HEK293 (cell line): ENCODE data around the gene RPL13A.
A peak's percentile ranks its signal among the peaks of the same experiment; 100 is the strongest.

Source experiments
- CTCF ChIA-PET: fragments of 350-600 bp; formaldehyde crosslinking; extraction: SDS; loops from one replicate; lab custom pipeline; 2021; ENCODE audit warnings: antibody characterized with exemption; lab: Yijun Ruan, JAX
- POLR2A ChIA-PET: fragments of 300-600 bp; formaldehyde crosslinking; extraction: SDS; loops from one replicate; lab custom pipeline; 2020; ENCODE audit warnings: antibody characterized with exemption, inconsistent platforms; lab: Yijun Ruan, JAX
- H3K27ac ChIP-seq: fragments of 200-500 bp; sonication (Bioruptor generic); 2 replicates; pipeline ENCODE4 v1.5.1; 2014; ENCODE audit warnings: low read depth, low read length, control low read depth, inconsistent platforms; ENCODE audit errors: extremely low read depth
- H3K36me3 ChIP-seq, 2 experiments: fragments of 200-500 bp in 1 of 2; sonication (Bioruptor generic) in 1 of 2; 1 replicate in 1 of 2; 2 replicates in 1 of 2; pipeline ENCODE4 v1.5.1; 2014 to 2017; ENCODE audit warnings: inconsistent platforms in 2 of 2, low read length in 2 of 2; ENCODE audit not compliant: control insufficient read depth in 2 of 2, insufficient read depth in 1 of 2
- H3K4me1 ChIP-seq: fragments of 200-500 bp; sonication (Bioruptor generic); 2 replicates; pipeline ENCODE4 v1.5.1; 2014; ENCODE audit warnings: mild to moderate bottlenecking, low read length, inconsistent platforms; ENCODE audit not compliant: control insufficient read depth, insufficient read depth
- H3K4me3 ChIP-seq: 2 replicates; pipeline ENCODE4 v1.5.1; 2011; ENCODE audit warnings: low read depth, mild to moderate bottlenecking, control low read depth, low read length, moderate library complexity
- H3K9me3 ChIP-seq: fragments of 200-500 bp; sonication (Bioruptor generic); 2 replicates; pipeline ENCODE4 v1.5.1; 2014; ENCODE audit warnings: low read depth, low read length, inconsistent platforms; ENCODE audit not compliant: control insufficient read depth, insufficient read depth
- KLF8 ChIP-seq: fragments of 450-650 bp; formaldehyde crosslinking; IDR thresholded peaks from 2 replicates; pipeline ENCODE4 v1.5.1; 2016; ENCODE audit warnings: missing biosample characterization, missing genetic modification characterization
- REPIN1 ChIP-seq: fragments of 450-650 bp; formaldehyde crosslinking; IDR thresholded peaks from 2 replicates; pipeline ENCODE4 v1.5.1; 2017; ENCODE audit warnings: missing biosample characterization, missing genetic modification characterization, low read depth
- SALL2 ChIP-seq: fragments of 450-650 bp; formaldehyde crosslinking; IDR thresholded peaks from 2 replicates; pipeline ENCODE4 v1.5.0; 2017; ENCODE audit warnings: missing biosample characterization, mild to moderate bottlenecking, missing genetic modification characterization, borderline replicate concordance
- ZBTB20 ChIP-seq: fragments of 450-650 bp; formaldehyde crosslinking; IDR thresholded peaks from 2 replicates; pipeline ENCODE4 v1.5.1; 2016; ENCODE audit warnings: missing biosample characterization, missing genetic modification characterization
- ZIC2 ChIP-seq: fragments of 450-650 bp; formaldehyde crosslinking; IDR thresholded peaks from 2 replicates; pipeline ENCODE4 v1.5.1; 2016; ENCODE audit warnings: missing biosample characterization, missing genetic modification characterization
- ZNF146 ChIP-seq: fragments of 450-650 bp; formaldehyde crosslinking; IDR thresholded peaks from 2 replicates; pipeline ENCODE4 v1.5.1; 2016; ENCODE audit warnings: missing biosample characterization, missing genetic modification characterization
- ZNF155 ChIP-seq: fragments of 450-650 bp; formaldehyde crosslinking; IDR thresholded peaks from 2 replicates; pipeline ENCODE4 v1.5.1; 2016; ENCODE audit warnings: missing biosample characterization, missing genetic modification characterization
- ZNF169 ChIP-seq: fragments of 450-650 bp; formaldehyde crosslinking; IDR thresholded peaks from 2 replicates; pipeline ENCODE4 v1.5.1; 2016; ENCODE audit warnings: missing biosample characterization, missing genetic modification characterization
- ZNF214 ChIP-seq: fragments of 450-650 bp; formaldehyde crosslinking; IDR thresholded peaks from 2 replicates; pipeline ENCODE4 v1.5.1; 2017; ENCODE audit warnings: missing biosample characterization, mild to moderate bottlenecking, missing genetic modification characterization, borderline replicate concordance
- ZNF221 ChIP-seq: fragments of 450-650 bp; formaldehyde crosslinking; IDR thresholded peaks from 2 replicates; pipeline ENCODE4 v1.5.1; 2017; ENCODE audit warnings: missing biosample characterization, missing genetic modification characterization, borderline replicate concordance
- ZNF248 ChIP-seq: fragments of 450-650 bp; formaldehyde crosslinking; IDR thresholded peaks from 2 replicates; pipeline ENCODE4 v1.5.1; 2017; ENCODE audit warnings: missing biosample characterization, missing genetic modification characterization
- ZNF37A ChIP-seq: fragments of 450-650 bp; IDR thresholded peaks from 2 replicates; pipeline ENCODE4 v1.5.1; 2018; ENCODE audit warnings: missing biosample characterization, missing genetic modification characterization
- ZNF549 ChIP-seq: fragments of 450-650 bp; IDR thresholded peaks from 2 replicates; pipeline ENCODE4 v1.5.1; 2018; ENCODE audit warnings: missing biosample characterization, missing genetic modification characterization, mild to moderate bottlenecking, inconsistent platforms, moderate library complexity
- ZNF560 ChIP-seq: fragments of 450-650 bp; formaldehyde crosslinking; IDR thresholded peaks from 2 replicates; pipeline ENCODE4 v1.5.1; 2017; ENCODE audit warnings: missing biosample characterization, missing genetic modification characterization, borderline replicate concordance
- ZNF561 ChIP-seq: fragments of 450-650 bp; IDR thresholded peaks from 2 replicates; pipeline ENCODE4 v1.5.1; 2018; ENCODE audit warnings: missing biosample characterization, missing genetic modification characterization, borderline replicate concordance
- ZNF596 ChIP-seq: fragments of 450-650 bp; IDR thresholded peaks from 2 replicates; pipeline ENCODE4 v1.5.0; 2018; ENCODE audit warnings: missing biosample characterization, mild to moderate bottlenecking, missing genetic modification characterization, moderate library complexity
- ZNF660 ChIP-seq: fragments of 450-650 bp; IDR thresholded peaks from 2 replicates; pipeline ENCODE4 v1.5.1; 2018; ENCODE audit warnings: missing biosample characterization, mild to moderate bottlenecking, missing genetic modification characterization
- ZNF677 ChIP-seq: fragments of 450-650 bp; IDR thresholded peaks from 2 replicates; pipeline ENCODE4 v1.5.0; 2018; ENCODE audit warnings: missing biosample characterization, mild to moderate bottlenecking, missing genetic modification characterization, moderate library complexity
- ZNF701 ChIP-seq: fragments of 450-650 bp; formaldehyde crosslinking; IDR thresholded peaks from 2 replicates; pipeline ENCODE4 v1.5.1; 2016; ENCODE audit warnings: missing biosample characterization, missing genetic modification characterization
- ZNF776 ChIP-seq: fragments of 450-650 bp; formaldehyde crosslinking; IDR thresholded peaks from 2 replicates; pipeline ENCODE4 v1.5.0; 2017; ENCODE audit warnings: missing biosample characterization, missing genetic modification characterization, borderline replicate concordance
- TF ChIP-seq, protein P1 (sequence below): fragments of 450-650 bp; formaldehyde crosslinking; IDR thresholded peaks from 2 replicates; pipeline ENCODE4 v1.5.1; 2016; ENCODE audit warnings: missing biosample characterization, missing genetic modification characterization
- TF ChIP-seq, protein P2 (sequence below): fragments of 450-650 bp; formaldehyde crosslinking; optimal IDR thresholded peaks from 2 replicates; pipeline ENCODE3; 2016; ENCODE audit warnings: missing biosample characterization, mild to moderate bottlenecking, missing genetic modification characterization
- TF ChIP-seq, protein P3 (sequence below): fragments of 450-650 bp; formaldehyde crosslinking; IDR thresholded peaks from 2 replicates; pipeline ENCODE4 v1.5.1; 2016; ENCODE audit warnings: missing biosample characterization, missing genetic modification characterization
- TF ChIP-seq, protein P4 (sequence below): fragments of 450-650 bp; formaldehyde crosslinking; IDR thresholded peaks from 2 replicates; pipeline ENCODE4 v1.5.1; 2016; ENCODE audit warnings: missing biosample characterization, missing genetic modification characterization

RPL13A gene

DNA sequence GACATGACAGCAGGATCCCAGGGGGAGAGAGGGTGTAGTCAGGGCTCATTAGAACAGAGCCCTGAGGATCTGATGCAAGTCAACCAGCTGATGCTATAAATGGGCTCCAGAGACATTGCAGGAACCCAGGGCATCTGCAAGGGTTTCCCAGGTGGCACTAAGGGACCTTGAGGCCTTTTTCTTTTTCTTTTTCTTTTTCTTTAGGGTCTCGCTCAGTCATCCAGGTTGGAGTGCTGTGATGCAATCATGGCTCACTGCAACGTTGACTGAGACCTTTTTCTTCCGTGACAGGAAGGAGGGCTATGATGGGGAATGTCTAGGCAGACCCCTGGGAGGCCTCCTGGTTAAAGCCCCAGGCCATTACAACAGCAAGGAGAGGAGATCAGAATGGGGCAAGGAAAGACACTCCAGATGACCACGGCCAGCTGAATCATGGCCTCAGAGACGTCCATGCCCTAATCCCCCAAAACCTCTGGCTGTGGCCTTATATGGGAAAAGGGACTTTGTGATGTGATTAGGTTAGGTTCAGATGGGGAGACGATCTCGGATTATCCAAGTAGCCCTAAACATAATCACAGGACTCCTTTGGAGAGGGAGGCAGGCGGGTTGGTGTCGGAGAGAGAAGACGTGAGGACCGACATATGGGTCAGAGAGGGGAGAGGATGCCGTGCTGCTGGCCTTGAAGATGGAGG, 20.5 kb downstream of the RPL13A start:
- H3K4me1 ChIP-seq, result peaks cover 4% of the 10 kb centered on the region
- H3K9me3 ChIP-seq, result no peaks in the 10 kb centered on the region
- POLR2A ChIA-PET, result interaction anchor here (0.7 to 1.0 kb wide), 2 partner anchors 12 to 39 kb away, joined by 4 read pairs; no protein-coding TSS in a partner anchor

DNA sequence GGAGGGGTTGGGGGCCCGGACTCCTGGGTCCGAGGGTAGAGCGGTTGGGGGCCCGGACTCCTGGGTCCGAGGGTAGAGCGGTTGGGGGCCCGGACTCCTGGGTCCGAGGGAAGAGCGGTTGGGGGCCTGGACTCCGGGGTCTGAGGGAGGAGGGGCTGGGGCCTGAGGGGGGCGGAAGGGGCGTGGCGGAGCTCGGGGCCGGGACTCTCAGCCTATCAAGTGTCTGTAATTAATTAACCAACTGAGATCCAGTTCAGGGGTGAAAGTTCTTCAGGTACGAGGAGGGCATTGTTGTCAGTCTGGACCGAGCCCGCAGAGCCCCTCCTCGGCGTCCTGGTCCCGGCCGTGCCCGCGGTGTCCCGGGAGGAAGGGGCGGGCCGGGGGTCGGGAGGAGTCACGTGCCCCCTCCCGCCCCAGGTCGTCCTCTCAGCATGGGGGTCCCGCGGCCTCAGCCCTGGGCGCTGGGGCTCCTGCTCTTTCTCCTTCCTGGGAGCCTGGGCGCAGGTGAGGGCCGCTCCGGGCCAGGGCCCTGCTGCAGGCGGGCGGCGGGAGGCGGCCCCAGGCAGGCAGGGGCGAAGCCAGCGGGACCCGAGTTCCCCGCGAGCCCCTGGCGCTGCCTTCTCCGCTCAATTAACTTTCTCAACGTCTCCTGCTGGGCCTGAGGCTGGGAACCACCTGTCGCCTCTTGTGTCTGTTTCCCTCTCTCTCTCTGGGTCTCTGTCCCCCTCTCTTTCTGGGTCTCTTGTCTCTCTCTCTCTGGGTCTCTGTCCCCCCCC, 25.8 kb downstream of the RPL13A start:
- Histone ChIP-seq H3K4me1 (peaks cover 8% of the 10 kb centered on the region), H3K4me3 (peak overlapping the region; percentile 82), H3K36me3 (peaks cover 9 to 11% of the 10 kb centered on the region in 2 experiments; a peak in 2 of 3 replicates), H3K9me3 (no peaks in the 10 kb centered on the region), H3K27ac (peak overlapping the region; percentile 88)
- CTCF ChIA-PET, result interaction anchor here (0.6 to 3.1 kb wide), 4 partner anchors 31 to 40 kb away, joined by 3 to 29 read pairs (median 4); no protein-coding TSS in a partner anchor
- POLR2A ChIA-PET, result interaction anchor here (0.5 to 2.8 kb wide), 10 partner anchors 9 to 66 kb away, joined by 3 to 8 read pairs (median 4); partner anchors contain the start of genes ALDH16A1 and RPS11
- no peak for TF ChIP-seq ZNF560 (tag by site-specific recombination)
- no peak for TF ChIP-seq REPIN1
- no peak for TF ChIP-seq ZNF221
- peak; percentile 40; the same call in 1 of the 2 replicates for TF ChIP-seq ZNF596 (tag by site-specific recombination)
- peak; percentile 52; the same call in 1 of the 2 replicates for TF ChIP-seq ZBTB20 (tag by site-specific recombination)
- TF ChIP-seq KLF8 (tag by site-specific recombination), result peak; percentile 70; the same call in 1 of the 2 replicates
- no peak for TF ChIP-seq ZNF169 (tag by site-specific recombination)
- TF ChIP-seq ZNF677 (tag by site-specific recombination), result no peak
- TF ChIP-seq, protein P1, sequence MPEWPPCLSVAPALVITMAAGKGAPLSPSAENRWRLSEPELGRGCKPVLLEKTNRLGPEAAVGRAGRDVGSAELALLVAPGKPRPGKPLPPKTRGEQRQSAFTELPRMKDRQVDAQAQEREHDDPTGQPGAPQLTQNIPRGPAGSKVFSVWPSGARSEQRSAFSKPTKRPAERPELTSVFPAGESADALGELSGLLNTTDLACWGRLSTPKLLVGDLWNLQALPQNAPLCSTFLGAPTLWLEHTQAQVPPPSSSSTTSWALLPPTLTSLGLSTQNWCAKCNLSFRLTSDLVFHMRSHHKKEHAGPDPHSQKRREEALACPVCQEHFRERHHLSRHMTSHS (tag by site-specific recombination), result no peak
- TF ChIP-seq ZNF155 (tag by site-specific recombination), result no peak
- TF ChIP-seq ZIC2 (tag by site-specific recombination), result peak; percentile 96
- TF ChIP-seq ZNF660 (tag by site-specific recombination), result 0 out of 2 replicates have a peak, but pooled peaks have one; percentile 52
- no peak for TF ChIP-seq ZNF549
- TF ChIP-seq ZNF37A (tag by site-specific recombination), result no peak
- peak; percentile 76 for TF ChIP-seq ZNF561
- no peak for TF ChIP-seq ZNF146 (tag by site-specific recombination)
- no peak for TF ChIP-seq ZNF701 (tag by site-specific recombination)
- TF ChIP-seq, protein P2, sequence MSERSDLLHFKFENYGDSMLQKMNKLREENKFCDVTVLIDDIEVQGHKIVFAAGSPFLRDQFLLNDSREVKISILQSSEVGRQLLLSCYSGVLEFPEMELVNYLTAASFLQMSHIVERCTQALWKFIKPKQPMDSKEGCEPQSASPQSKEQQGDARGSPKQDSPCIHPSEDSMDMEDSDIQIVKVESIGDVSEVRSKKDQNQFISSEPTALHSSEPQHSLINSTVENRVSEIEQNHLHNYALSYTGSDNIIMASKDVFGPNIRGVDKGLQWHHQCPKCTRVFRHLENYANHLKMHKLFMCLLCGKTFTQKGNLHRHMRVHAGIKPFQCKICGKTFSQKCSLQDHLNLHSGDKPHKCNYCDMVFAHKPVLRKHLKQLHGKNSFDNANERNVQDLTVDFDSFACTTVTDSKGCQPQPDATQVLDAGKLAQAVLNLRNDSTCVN (tag by site-specific recombination), result peak; percentile 29
- TF ChIP-seq SALL2 (tag by site-specific recombination), result no peak

More for the DNA sequence above, 20.5 kb downstream of the RPL13A start:
- CTCF ChIA-PET, result interaction anchor here (1.1 to 10.8 kb wide), 8 partner anchors 11 to 164 kb away, joined by 3 to 299 read pairs (median 6); partner anchors contain the start of gene NOSIP
- H3K27ac ChIP-seq, result 0 out of 2 replicates have a peak overlapping the region, but pooled peaks have one; percentile 24
- no peaks in the 10 kb centered on the region for H3K36me3 ChIP-seq
- no peak overlapping the region for H3K4me3 ChIP-seq
- TF ChIP-seq, protein P3, sequence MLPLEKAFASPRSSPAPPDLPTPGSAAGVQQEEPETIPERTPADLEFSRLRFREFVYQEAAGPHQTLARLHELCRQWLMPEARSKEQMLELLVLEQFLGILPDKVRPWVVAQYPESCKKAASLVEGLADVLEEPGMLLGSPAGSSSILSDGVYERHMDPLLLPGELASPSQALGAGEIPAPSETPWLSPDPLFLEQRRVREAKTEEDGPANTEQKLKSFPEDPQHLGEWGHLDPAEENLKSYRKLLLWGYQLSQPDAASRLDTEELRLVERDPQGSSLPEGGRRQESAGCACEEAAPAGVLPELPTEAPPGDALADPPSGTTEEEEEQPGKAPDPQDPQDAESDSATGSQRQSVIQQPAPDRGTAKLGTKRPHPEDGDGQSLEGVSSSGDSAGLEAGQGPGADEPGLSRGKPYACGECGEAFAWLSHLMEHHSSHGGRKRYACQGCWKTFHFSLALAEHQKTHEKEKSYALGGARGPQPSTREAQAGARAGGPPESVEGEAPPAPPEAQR (tag by site-specific recombination), result no peak
- TF ChIP-seq, protein P4, sequence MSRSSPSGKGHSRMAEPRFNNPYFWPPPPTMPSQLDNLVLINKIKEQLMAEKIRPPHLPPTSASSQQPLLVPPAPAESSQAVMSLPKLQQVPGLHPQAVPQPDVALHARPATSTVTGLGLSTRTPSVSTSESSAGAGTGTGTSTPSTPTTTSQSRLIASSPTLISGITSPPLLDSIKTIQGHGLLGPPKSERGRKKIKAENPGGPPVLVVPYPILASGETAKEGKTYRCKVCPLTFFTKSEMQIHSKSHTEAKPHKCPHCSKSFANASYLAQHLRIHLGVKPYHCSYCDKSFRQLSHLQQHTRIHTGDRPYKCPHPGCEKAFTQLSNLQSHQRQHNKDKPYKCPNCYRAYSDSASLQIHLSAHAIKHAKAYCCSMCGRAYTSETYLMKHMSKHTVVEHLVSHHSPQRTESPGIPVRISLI (tag by site-specific recombination), result no peak
- TF ChIP-seq, protein P2 (tag by site-specific recombination), result no peak
- TF ChIP-seq ZNF776 (tag by site-specific recombination) (no peak), ZNF248 (no peak), ZNF701 (tag by site-specific recombination) (no peak), ZNF214 (no peak)
